Tibial nerve (tissue), 4 donors: Measurements from ENCODE around the gene TCF4. TPM values are rescaled to one million over a fixed set of nuclear protein-coding genes. Genes with fewer than 3 reads are reported as not detected.

Experiments used
- DNase-seq, 2 donors: peaks; one replicate each; pipeline ENCODE4 v3.0.0-alpha.2; 2019; ENCODE audit warnings: low spot score in 2 of 2
- H3K27ac ChIP-seq, 4 donors: fragments of 200-600 bp; sonication (generic) in 3 of 4; one replicate each; pipeline ENCODE4 v1.5.1; 2017 to 2019; ENCODE audit warnings: mild to moderate bottlenecking in 1 of 4
- H3K27me3 ChIP-seq, 2 donors: fragments of 200-600 bp; sonication (generic) in 1 of 2; one replicate each; pipeline versions ENCODE4 v1.5.1 to v1.6.0; 2017 to 2019
- H3K36me3 ChIP-seq, 3 donors: fragments of 200-600 bp; sonication (generic); one replicate each; pipeline ENCODE4 v1.5.1; 2018 to 2019
- H3K4me1 ChIP-seq, 4 donors: fragments of 200-600 bp; sonication (generic) in 3 of 4; one replicate each; pipeline ENCODE4 v1.5.1; 2017 to 2019
- H3K4me3 ChIP-seq, 4 donors: fragments of 200-600 bp; sonication (generic) in 3 of 4; one replicate each; pipeline ENCODE4 v1.5.1; 2017 to 2019; ENCODE audit warnings: mild to moderate bottlenecking in 1 of 4, moderate library complexity in 1 of 4
- H3K9me3 ChIP-seq, 4 donors: fragments of 200-600 bp; sonication (generic) in 3 of 4; one replicate each; pipeline ENCODE4 v1.5.1; 2017 to 2019
- CTCF ChIP-seq, 5 experiments: fragments of 200-600 bp in 3 of 5; fragments of 450-650 bp in 2 of 5; sonication (generic) in 3 of 5; IDR thresholded peaks; one replicate each; pipeline ENCODE4 v1.5.1; 2016 to 2019; ENCODE audit warnings: antibody characterized with exemption in 5 of 5, mild to moderate bottlenecking in 3 of 5, moderate library complexity in 2 of 5
- EP300 ChIP-seq, 2 donors: sonication (generic); formaldehyde crosslinking; IDR thresholded peaks; one replicate each; pipeline ENCODE4 v1.6.1; 2017; ENCODE audit warnings: antibody characterized with exemption in 2 of 2, mild to moderate bottlenecking in 1 of 2
- POLR2A ChIP-seq, 2 donors: fragments of 450-650 bp; IDR thresholded peaks; one replicate each; pipeline ENCODE4 v1.6.1; 2017; ENCODE audit warnings: antibody characterized with exemption in 2 of 2, mild to moderate bottlenecking in 2 of 2, moderate library complexity in 2 of 2
- WGBS, 2 donors: methylation state at CpG; one replicate each; pipeline ENCODE4 v1.1.5; 2018; 5-methylcytosine and 5-hydroxymethylcytosine counted together
- total RNA-seq, 4 donors: library from RNA; depleted of rRNA; stranded (reverse); fragments of >200 nt; gene quantifications; one replicate each; pipeline ENCODE4 v1.1.0, GENCODE V29; 2016

Gene TCF4
- total RNA-seq, 4 donors from 2014 or later, result 100 to 157 (median 114) TPM

- TF ChIP-seq POLR2A (IDR thresholded peaks at IDR 0.05), result no peak
- no peak for TF ChIP-seq EP300 (IDR thresholded peaks at IDR 0.05)
- no peak for TF ChIP-seq CTCF (IDR thresholded peaks at IDR 0.05)
- Histone ChIP-seq H3K9me3 (no peaks in the 10 kb centered on the region), H3K36me3 (no peaks in the 10 kb centered on the region), H3K4me3 (no peak overlapping the region), H3K4me1 (peaks cover 0 to 13% (median 0%) of the 10 kb centered on the region in 4 donors), H3K27ac (no peak overlapping the region), H3K27me3 (no peaks in the 10 kb centered on the region)
- WGBS, 2 donors, result 83 to 88% methylated on average over 4 of the region's 4 CpGs
- DNase-seq, result no peak
Measured at GRCh38 chr18:55592572-55592971, 4.6 kb upstream of the TCF4 start.

GRCh38 chr18:55592106-55592505 lies 4.1 kb upstream of the TCF4 start:
- no peak overlapping the region for H3K27ac ChIP-seq
- H3K4me3 ChIP-seq, result no peak overlapping the region
- H3K36me3 ChIP-seq, result no peaks in the 10 kb centered on the region
- WGBS, 2 donors, result 65 to 100% methylated on average over 1 of the region's 1 CpG
- H3K27me3 ChIP-seq, result no peaks in the 10 kb centered on the region
- TF ChIP-seq POLR2A (IDR thresholded peaks at IDR 0.05) (no peak), CTCF (IDR thresholded peaks at IDR 0.05) (no peak), EP300 (IDR thresholded peaks at IDR 0.05) (no peak)
- no peaks in the 10 kb centered on the region for H3K9me3 ChIP-seq
- peaks cover 0 to 13% (median 0%) of the 10 kb centered on the region in 4 donors for H3K4me1 ChIP-seq
- no peak for DNase-seq

- Histone ChIP-seq H3K27ac (peak overlapping the region; percentile 37 to 93 (median 88)), H3K36me3 (no peaks in the 10 kb centered on the region), H3K4me3 (peak overlapping the region; percentile 44 to 66 (median 53)), H3K4me1 (peaks cover 0 to 26% (median 0%) of the 10 kb centered on the region in 4 donors), H3K9me3 (no peaks in the 10 kb centered on the region), H3K27me3 (no peaks in the 10 kb centered on the region)
- WGBS, 2 donors, result 2 to 4% methylated on average over 37 of the region's 37 CpGs
- TF ChIP-seq POLR2A (IDR thresholded peaks at IDR 0.05) (peak; percentile 32 to 61), EP300 (IDR thresholded peaks at IDR 0.05) (peak; percentile 39 to 90), CTCF (IDR thresholded peaks at IDR 0.05) (peak in 1 of 5 experiments; percentile 15)
- DNase-seq, result peak; percentile 95 to 96
Measured at GRCh38 chr18:55589625-55590291, 1.8 kb upstream of the TCF4 start.

GRCh38 chr18:55588870-55589595 lies 1.0 kb upstream of the TCF4 start:
- 2 to 5% methylated on average over 12 of the region's 12 CpGs for WGBS, 2 donors
- Histone ChIP-seq H3K4me1 (peaks cover 0 to 26% (median 0%) of the 10 kb centered on the region in 4 donors), H3K9me3 (no peaks in the 10 kb centered on the region), H3K27me3 (no peaks in the 10 kb centered on the region), H3K36me3 (no peaks in the 10 kb centered on the region), H3K27ac (peak overlapping the region; percentile 57 to 93 (median 88)), H3K4me3 (peak overlapping the region; percentile 44 to 66 (median 53))
- DNase-seq, result no peak
- TF ChIP-seq EP300 (IDR thresholded peaks at IDR 0.05) (no peak), CTCF (IDR thresholded peaks at IDR 0.05) (no peak), POLR2A (IDR thresholded peaks at IDR 0.05) (no peak)
